HUES6 (cell line): Measurements from ENCODE around the gene MTARC1.
A peak's percentile ranks its signal among the peaks of the same experiment; 100 is the strongest.

Experiments used
- H3K27ac ChIP-seq: 2 replicates; pipeline ENCODE4 v1.7.0; 2013; ENCODE audit warnings: low read depth, mild to moderate bottlenecking, low read length, inconsistent platforms
- H3K27me3 ChIP-seq: 2 replicates; pipeline ENCODE4 v1.6.1; 2013; ENCODE audit warnings: low read length; ENCODE audit not compliant: control insufficient read depth, insufficient read depth
- H3K36me3 ChIP-seq: 2 replicates; pipeline ENCODE4 v1.6.1; 2013; ENCODE audit warnings: low read length; ENCODE audit not compliant: control insufficient read depth, insufficient read depth
- H3K4me1 ChIP-seq: 2 replicates; pipeline ENCODE4 v1.6.1; 2013; ENCODE audit warnings: low read length; ENCODE audit not compliant: control insufficient read depth, insufficient read depth
- H3K4me3 ChIP-seq: 2 replicates; pipeline ENCODE4 v1.5.1; 2013; ENCODE audit warnings: low read depth, low read length
- H3K9ac ChIP-seq: one replicate; pipeline ENCODE4 v1.6.1; 2013; ENCODE audit warnings: mild to moderate bottlenecking, low read length
- H3K9me3 ChIP-seq: 2 replicates; pipeline ENCODE4 v1.6.1; 2013; ENCODE audit warnings: low read depth, low read length; ENCODE audit not compliant: control insufficient read depth, insufficient read depth

The MTARC1 gene

DNA sequence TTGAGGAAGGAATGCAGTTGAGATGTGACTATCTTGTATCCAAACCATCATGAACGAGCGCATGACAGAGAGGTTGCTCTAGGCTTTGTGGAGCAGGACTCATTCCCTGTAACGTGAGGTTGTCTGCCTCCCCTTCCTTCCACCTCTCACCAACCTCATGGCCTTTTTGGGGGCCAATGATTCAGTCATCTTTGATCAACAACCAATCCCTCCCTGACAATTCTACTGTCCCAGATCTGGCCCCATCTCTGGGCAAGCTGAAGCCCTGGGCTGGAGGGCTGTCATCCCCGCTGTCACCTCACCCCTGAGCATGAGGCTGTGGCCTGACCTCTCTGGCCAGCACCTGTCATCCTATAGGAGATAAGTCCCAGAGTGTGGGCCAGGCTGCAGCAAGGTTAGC lies 19.7 kb downstream of the MTARC1 start:
- Histone ChIP-seq H3K4me3 (no peak overlapping the region), H3K9me3 (no peaks in the 10 kb centered on the region), H3K27me3 (no peaks in the 10 kb centered on the region), H3K27ac (no peak overlapping the region), H3K36me3 (peaks cover 21% of the 10 kb centered on the region), H3K9ac (no peak overlapping the region), H3K4me1 (peaks cover 7% of the 10 kb centered on the region)

DNA sequence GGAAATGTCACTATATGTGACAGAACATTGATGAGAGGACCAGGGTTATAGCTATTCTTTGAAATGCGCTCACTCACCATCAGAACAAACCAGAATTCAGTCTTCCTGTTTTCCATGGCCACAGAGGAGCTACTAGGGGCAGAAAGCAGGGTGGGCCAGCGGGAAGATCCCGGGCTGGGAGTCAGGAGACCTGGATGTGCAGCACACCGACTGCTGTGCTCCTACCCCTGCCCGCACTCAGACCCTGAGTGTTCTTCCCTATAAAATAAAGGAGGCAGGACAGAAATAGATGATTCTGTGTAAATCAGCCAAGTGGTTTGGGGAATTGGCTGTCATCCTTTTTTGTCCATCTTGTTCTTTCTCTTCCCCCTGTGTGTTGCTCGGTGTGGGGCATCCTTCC lies 21.0 kb downstream of the MTARC1 start:
- Histone ChIP-seq H3K27me3 (no peaks in the 10 kb centered on the region), H3K27ac (no peak overlapping the region), H3K4me3 (no peak overlapping the region), H3K9me3 (no peaks in the 10 kb centered on the region), H3K4me1 (peaks cover 7% of the 10 kb centered on the region), H3K36me3 (peaks cover 17% of the 10 kb centered on the region), H3K9ac (no peak overlapping the region)

DNA sequence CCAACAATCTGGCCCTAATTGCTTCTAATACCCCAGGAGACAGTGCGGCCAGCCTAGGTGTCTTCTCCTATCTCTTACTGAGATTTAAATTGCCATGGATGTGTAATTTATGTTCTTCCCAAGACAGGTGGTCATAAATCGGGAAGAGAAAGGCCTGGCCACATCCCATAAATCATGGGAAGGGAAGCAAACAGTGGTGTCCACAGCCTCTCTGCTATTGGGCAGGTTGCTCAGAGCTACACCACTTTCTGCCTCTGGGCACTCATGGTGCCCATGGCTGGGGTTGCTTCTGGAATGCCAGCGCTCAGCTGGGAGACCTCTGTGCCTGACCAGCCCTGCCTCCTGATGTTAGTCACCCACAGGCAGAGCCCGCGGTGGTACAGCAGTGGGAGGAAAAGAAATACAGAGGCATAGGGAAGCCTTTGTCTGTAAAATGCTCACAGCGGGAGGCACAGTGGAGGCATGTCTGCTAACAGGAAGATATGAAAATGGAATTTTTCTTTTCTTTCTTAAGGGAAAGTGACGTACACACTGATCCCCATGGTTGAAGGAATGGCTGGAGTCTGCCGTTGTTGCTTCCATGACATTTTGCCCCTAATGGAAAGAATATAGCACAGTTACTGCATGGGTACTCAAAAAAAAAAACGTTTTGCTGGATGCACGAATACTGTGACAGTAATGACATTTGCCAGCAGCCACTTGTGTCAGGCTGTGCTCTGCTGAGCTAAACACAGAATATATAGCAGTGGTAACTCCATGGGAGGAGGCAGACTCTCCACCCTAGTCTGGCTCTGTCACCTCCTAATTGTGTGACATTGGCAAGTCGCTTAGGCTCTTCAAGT lies 21.9 kb downstream of the MTARC1 start:
- no peak overlapping the region for H3K4me3 ChIP-seq
- H3K36me3 ChIP-seq: peaks cover 17% of the 10 kb centered on the region
- H3K27ac ChIP-seq: no peak overlapping the region
- peaks cover 7% of the 10 kb centered on the region for H3K4me1 ChIP-seq
- no peaks in the 10 kb centered on the region for H3K9me3 ChIP-seq
- no peak overlapping the region for H3K9ac ChIP-seq
- no peaks in the 10 kb centered on the region for H3K27me3 ChIP-seq

DNA sequence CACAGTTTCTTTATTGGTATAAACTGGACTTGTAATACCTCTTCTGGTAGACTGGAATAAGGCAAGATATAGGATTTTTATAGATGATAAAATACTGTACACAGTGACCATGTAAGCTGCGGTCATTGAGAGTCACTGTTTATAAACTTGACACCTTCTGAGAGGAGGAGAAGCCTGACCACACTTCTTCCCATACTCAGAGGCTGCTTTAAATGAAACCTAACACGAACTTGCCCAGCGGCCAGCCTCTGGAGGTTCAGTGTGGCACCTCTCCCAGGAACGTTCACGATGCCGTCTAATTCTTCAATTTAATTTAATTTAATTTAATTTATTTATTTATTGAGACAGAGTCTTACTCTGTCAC lies 22.5 kb downstream of the MTARC1 start:
- Histone ChIP-seq H3K4me3 (no peak overlapping the region), H3K9ac (no peak overlapping the region), H3K27me3 (no peaks in the 10 kb centered on the region), H3K36me3 (peaks cover 17% of the 10 kb centered on the region), H3K27ac (no peak overlapping the region), H3K9me3 (no peaks in the 10 kb centered on the region), H3K4me1 (peaks cover 7% of the 10 kb centered on the region)

DNA sequence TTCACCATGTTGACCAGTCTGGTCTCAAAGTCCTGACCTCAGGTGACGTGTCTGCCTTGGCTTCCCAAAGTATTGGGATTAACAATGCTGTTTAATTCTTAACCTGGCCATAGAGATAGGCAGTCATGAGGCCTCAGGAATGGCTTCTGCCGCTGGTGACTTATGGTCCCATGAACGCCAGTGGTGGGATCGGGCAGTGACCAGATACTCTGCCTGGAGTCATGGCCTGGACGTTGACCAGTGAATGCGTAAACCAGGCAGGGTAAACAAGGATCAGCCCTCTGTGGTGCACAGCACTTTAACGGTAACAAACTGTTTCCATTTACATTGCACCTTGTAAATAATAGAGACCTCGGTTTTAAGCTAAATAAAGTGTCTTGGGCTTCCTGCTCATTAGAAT lies 23.0 kb downstream of the MTARC1 start:
- Histone ChIP-seq H3K9me3 (no peaks in the 10 kb centered on the region), H3K4me3 (no peak overlapping the region), H3K4me1 (peaks cover 7% of the 10 kb centered on the region), H3K27me3 (no peaks in the 10 kb centered on the region), H3K9ac (no peak overlapping the region), H3K27ac (no peak overlapping the region), H3K36me3 (peaks cover 17% of the 10 kb centered on the region)

DNA sequence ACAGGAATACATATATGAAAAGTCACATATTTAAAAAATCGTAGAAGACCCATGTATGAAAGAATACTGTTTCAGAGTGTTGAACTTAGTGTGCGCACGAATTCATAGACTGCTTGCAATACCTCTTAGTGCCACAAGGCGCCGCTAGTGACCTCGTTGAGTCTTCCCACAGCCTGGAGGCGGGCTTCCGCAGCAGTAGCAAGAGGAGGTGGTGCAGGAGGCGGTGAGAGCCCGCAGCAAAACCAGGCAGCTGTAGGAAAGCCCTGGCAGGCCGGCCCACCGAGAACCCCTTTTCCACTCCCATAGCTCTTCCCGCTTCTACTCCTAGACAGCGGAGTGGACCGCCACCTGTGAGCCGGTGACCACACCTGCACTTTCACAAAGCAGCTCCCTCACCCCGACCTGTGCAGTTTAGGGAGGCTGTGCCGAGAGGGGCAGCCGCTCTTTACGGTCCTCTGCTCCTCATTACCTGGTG lies 23.5 kb downstream of the MTARC1 start:
- H3K4me3 ChIP-seq: peak overlapping the region; percentile 54
- H3K9me3 ChIP-seq: no peaks in the 10 kb centered on the region
- peak overlapping the region; percentile 45 for H3K9ac ChIP-seq
- H3K27ac ChIP-seq: no peak overlapping the region
- H3K4me1 ChIP-seq: peaks cover 7% of the 10 kb centered on the region
- peaks cover 12% of the 10 kb centered on the region for H3K36me3 ChIP-seq
- H3K27me3 ChIP-seq: no peaks in the 10 kb centered on the region

DNA sequence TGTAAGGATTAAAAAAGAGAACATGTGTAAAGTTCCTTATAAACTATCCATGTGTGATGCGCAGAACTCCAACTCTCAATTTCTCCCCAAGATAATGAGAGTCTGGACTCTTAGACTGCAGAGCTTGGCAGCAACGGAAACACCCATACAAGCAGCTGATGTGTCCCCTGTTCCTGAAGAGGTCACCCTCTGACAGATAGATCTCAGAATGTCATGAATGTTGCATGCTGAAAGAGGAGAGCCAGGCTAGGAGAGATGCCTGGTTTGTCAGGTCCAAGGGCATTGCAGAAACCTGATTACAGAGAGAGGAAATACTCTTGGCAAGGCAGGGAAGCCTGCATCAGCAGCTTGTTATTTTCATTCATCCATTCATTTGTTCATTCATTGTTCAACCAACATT lies 24.2 kb downstream of the MTARC1 start:
- Histone ChIP-seq H3K36me3 (peaks cover 10% of the 10 kb centered on the region), H3K27ac (no peak overlapping the region), H3K9me3 (no peaks in the 10 kb centered on the region), H3K4me3 (no peak overlapping the region), H3K9ac (no peak overlapping the region), H3K4me1 (peaks cover 7% of the 10 kb centered on the region), H3K27me3 (no peaks in the 10 kb centered on the region)

DNA sequence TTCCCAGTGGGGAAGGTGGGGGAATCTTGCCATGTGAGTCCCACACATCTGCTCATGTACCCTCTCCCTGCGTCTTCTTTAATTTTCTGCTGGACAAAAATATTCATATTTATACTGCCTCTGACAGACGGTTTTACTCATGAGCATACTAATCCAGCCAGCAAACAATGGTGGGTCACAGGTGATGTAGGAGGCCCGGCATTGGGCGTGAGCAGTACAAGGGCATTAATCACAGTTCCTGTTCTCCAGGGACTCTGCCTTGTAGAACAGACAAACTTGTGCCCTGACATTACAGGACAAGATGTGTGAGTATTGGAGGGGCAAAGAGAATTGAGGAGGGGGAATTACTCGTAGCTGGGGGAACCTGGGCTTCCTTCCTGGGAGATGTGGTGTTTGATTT lies 25.0 kb downstream of the MTARC1 start:
- Histone ChIP-seq H3K27ac (no peak overlapping the region), H3K9ac (no peak overlapping the region), H3K9me3 (no peaks in the 10 kb centered on the region), H3K4me1 (peaks cover 7% of the 10 kb centered on the region), H3K27me3 (no peaks in the 10 kb centered on the region), H3K36me3 (peaks cover 7% of the 10 kb centered on the region), H3K4me3 (no peak overlapping the region)

DNA sequence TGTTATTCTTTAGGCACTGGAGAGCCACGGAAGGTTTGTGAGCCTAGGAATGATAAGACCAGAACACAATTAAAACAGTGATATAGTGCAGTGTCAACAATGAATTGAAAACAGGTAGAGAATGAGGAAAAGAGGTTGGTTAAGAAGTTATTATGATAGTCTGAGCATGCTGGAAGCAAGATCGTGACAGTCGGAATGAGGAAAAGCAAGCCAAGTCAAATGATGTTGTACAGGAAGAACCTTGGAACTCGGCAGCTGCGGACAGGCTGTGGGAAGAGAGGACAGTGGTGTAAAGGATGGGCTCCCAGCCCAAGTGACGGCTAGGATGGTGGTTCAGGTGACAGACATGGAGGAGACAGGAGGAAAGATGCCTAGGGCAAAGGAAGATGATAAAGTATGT lies 25.6 kb downstream of the MTARC1 start:
- Histone ChIP-seq H3K9me3 (no peaks in the 10 kb centered on the region), H3K4me1 (peaks cover 7% of the 10 kb centered on the region), H3K9ac (no peak overlapping the region), H3K27me3 (no peaks in the 10 kb centered on the region), H3K36me3 (peaks cover 7% of the 10 kb centered on the region), H3K27ac (no peak overlapping the region), H3K4me3 (no peak overlapping the region)

DNA sequence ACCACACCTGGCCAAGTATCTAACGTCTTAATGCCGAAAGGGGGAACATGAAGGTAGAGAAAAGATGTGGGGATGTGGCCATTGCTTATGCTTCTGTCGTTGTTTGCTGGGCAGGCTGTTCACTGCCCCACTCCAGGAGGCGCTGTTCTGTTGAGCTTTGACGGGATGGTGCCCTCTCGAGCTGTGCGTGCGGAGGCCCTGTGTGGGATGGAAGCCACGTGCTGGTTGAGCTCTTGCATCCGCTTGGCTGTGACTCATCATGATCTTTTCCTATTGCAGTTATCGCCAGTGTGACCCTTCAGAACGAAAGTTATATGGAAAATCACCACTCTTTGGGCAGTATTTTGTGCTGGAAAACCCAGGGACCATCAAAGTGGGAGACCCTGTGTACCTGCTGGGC lies 26.3 kb downstream of the MTARC1 start:
- no peak overlapping the region for H3K27ac ChIP-seq
- no peak overlapping the region for H3K4me3 ChIP-seq
- H3K27me3 ChIP-seq: no peaks in the 10 kb centered on the region
- peaks cover 9% of the 10 kb centered on the region for H3K4me1 ChIP-seq
- no peak overlapping the region for H3K9ac ChIP-seq
- peaks cover 7% of the 10 kb centered on the region for H3K36me3 ChIP-seq
- no peaks in the 10 kb centered on the region for H3K9me3 ChIP-seq

DNA sequence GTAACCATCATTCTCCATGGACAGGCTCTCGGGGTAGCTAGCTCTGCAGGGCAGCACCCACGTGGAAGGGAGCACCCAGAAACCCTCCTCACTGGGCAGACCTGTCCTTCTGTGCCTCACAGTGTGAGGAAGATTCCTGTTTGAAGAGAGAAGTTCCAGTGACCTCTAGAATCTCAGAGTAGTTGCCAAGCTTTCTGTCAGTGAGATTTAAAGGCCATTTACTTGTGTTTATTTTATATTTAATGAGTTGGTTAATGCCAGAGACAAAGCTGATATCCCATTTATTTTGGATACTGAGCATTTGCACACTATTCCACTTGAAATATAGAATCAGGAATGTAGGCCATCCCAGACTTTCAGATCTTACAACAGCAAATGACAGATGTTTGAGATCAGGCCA lies 28.7 kb downstream of the MTARC1 start:
- Histone ChIP-seq H3K27me3 (no peaks in the 10 kb centered on the region), H3K9me3 (no peaks in the 10 kb centered on the region), H3K9ac (no peak overlapping the region), H3K4me1 (peaks cover 20% of the 10 kb centered on the region), H3K36me3 (peaks cover 7% of the 10 kb centered on the region), H3K27ac (no peak overlapping the region), H3K4me3 (no peak overlapping the region)
